Sigmoid colon (tissue), 4 donors: Measurements from ENCODE around the gene ANKS1A.

ENCODE experiments used
- EP300 ChIP-seq, 4 donors: sonication (generic); formaldehyde crosslinking; IDR thresholded peaks; one replicate each; pipeline ENCODE4 v1.6.1; 2017; ENCODE audit warnings: antibody characterized with exemption in 4 of 4
- POLR2AphosphoS5 ChIP-seq, 4 donors: sonication (generic); formaldehyde crosslinking; IDR thresholded peaks; one replicate each; pipeline ENCODE4 v1.6.1; 2017; ENCODE audit warnings: antibody characterized with exemption in 4 of 4
- TF ChIP-seq, protein P1 (sequence below), 4 experiments: fragments of 450-650 bp in 3 of 4; fragments of 200-600 bp in 1 of 4; IDR thresholded peaks; one replicate each; pipeline ENCODE4 v1.5.1; 2016 to 2019; ENCODE audit warnings: antibody characterized with exemption in 4 of 4, mild to moderate bottlenecking in 3 of 4, moderate library complexity in 2 of 4

GRCh38 chr6:35086282-35086632 lies 197.2 kb downstream of the ANKS1A start:
- TF ChIP-seq, protein P1, sequence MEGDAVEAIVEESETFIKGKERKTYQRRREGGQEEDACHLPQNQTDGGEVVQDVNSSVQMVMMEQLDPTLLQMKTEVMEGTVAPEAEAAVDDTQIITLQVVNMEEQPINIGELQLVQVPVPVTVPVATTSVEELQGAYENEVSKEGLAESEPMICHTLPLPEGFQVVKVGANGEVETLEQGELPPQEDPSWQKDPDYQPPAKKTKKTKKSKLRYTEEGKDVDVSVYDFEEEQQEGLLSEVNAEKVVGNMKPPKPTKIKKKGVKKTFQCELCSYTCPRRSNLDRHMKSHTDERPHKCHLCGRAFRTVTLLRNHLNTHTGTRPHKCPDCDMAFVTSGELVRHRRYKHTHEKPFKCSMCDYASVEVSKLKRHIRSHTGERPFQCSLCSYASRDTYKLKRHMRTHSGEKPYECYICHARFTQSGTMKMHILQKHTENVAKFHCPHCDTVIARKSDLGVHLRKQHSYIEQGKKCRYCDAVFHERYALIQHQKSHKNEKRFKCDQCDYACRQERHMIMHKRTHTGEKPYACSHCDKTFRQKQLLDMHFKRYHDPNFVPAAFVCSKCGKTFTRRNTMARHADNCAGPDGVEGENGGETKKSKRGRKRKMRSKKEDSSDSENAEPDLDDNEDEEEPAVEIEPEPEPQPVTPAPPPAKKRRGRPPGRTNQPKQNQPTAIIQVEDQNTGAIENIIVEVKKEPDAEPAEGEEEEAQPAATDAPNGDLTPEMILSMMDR (IDR thresholded peaks at IDR 0.05) = no peak
- TF ChIP-seq POLR2AphosphoS5 (IDR thresholded peaks at IDR 0.05) = no peak
- TF ChIP-seq EP300 (IDR thresholded peaks at IDR 0.05) = no peak
